HEK293 (cell line): Measurements from ENCODE around the gene PCDH9.

Experiments
- CTCF ChIA-PET: fragments of 350-600 bp; formaldehyde crosslinking; extraction: SDS; loops from one replicate; lab custom pipeline; 2021; ENCODE audit warnings: antibody characterized with exemption; lab: Yijun Ruan, JAX
- POLR2A ChIA-PET: fragments of 300-600 bp; formaldehyde crosslinking; extraction: SDS; loops from one replicate; lab custom pipeline; 2020; ENCODE audit warnings: antibody characterized with exemption, inconsistent platforms; lab: Yijun Ruan, JAX
- H3K27ac ChIP-seq: fragments of 200-500 bp; sonication (Bioruptor generic); 2 replicates; pipeline ENCODE4 v1.5.1; 2014; ENCODE audit warnings: low read depth, low read length, control low read depth, inconsistent platforms; ENCODE audit errors: extremely low read depth
- H3K36me3 ChIP-seq, 2 experiments: fragments of 200-500 bp in 1 of 2; sonication (Bioruptor generic) in 1 of 2; 1 replicate in 1 of 2; 2 replicates in 1 of 2; pipeline ENCODE4 v1.5.1; 2014 to 2017; ENCODE audit warnings: inconsistent platforms in 2 of 2, low read length in 2 of 2; ENCODE audit not compliant: control insufficient read depth in 2 of 2, insufficient read depth in 1 of 2
- H3K4me1 ChIP-seq: fragments of 200-500 bp; sonication (Bioruptor generic); 2 replicates; pipeline ENCODE4 v1.5.1; 2014; ENCODE audit warnings: mild to moderate bottlenecking, low read length, inconsistent platforms; ENCODE audit not compliant: control insufficient read depth, insufficient read depth
- H3K4me3 ChIP-seq: 2 replicates; pipeline ENCODE4 v1.5.1; 2011; ENCODE audit warnings: low read depth, mild to moderate bottlenecking, control low read depth, low read length, moderate library complexity
- H3K9me3 ChIP-seq: fragments of 200-500 bp; sonication (Bioruptor generic); 2 replicates; pipeline ENCODE4 v1.5.1; 2014; ENCODE audit warnings: low read depth, low read length, inconsistent platforms; ENCODE audit not compliant: control insufficient read depth, insufficient read depth
- ELK4 ChIP-seq: IDR thresholded peaks from 2 replicates; pipeline ENCODE4 v1.6.1; 2011; ENCODE audit warnings: mild to moderate bottlenecking, low read depth, low read length, borderline replicate concordance
- GLI4 ChIP-seq: fragments of 450-650 bp; formaldehyde crosslinking; IDR thresholded peaks from 2 replicates; pipeline ENCODE4 v1.5.1; 2016; ENCODE audit warnings: missing biosample characterization, missing genetic modification characterization
- GLIS1 ChIP-seq: fragments of 450-650 bp; formaldehyde crosslinking; IDR thresholded peaks from 2 replicates; pipeline ENCODE4 v1.5.1; 2016; ENCODE audit warnings: missing biosample characterization, missing genetic modification characterization
- HOXD13 ChIP-seq: sonication (generic); formaldehyde crosslinking; IDR thresholded peaks from 2 replicates; pipeline ENCODE4 v1.8.0; 2022; ENCODE audit warnings: missing genetic modification reagents, borderline replicate concordance
- KLF7 ChIP-seq: fragments of 450-650 bp; formaldehyde crosslinking; IDR thresholded peaks from 2 replicates; pipeline ENCODE4 v1.5.1; 2016; ENCODE audit warnings: missing biosample characterization, missing genetic modification characterization, borderline replicate concordance
- KLF8 ChIP-seq: fragments of 450-650 bp; formaldehyde crosslinking; IDR thresholded peaks from 2 replicates; pipeline ENCODE4 v1.5.1; 2016; ENCODE audit warnings: missing biosample characterization, missing genetic modification characterization
- KLF9 ChIP-seq: fragments of 450-650 bp; formaldehyde crosslinking; IDR thresholded peaks from 2 replicates; pipeline ENCODE4 v1.5.1; 2016; ENCODE audit warnings: missing biosample characterization, missing genetic modification characterization, low read depth
- OVOL3 ChIP-seq: fragments of 450-650 bp; formaldehyde crosslinking; IDR thresholded peaks from 2 replicates; pipeline ENCODE4 v1.5.1; 2016; ENCODE audit warnings: missing biosample characterization, missing genetic modification characterization
- SCRT1 ChIP-seq: fragments of 450-650 bp; formaldehyde crosslinking; IDR thresholded peaks from 2 replicates; pipeline ENCODE4 v1.5.1; 2016; ENCODE audit warnings: missing biosample characterization, missing genetic modification characterization, borderline replicate concordance
- SP7 ChIP-seq: fragments of 450-650 bp; formaldehyde crosslinking; IDR thresholded peaks from 2 replicates; pipeline ENCODE4 v1.5.1; 2016; ENCODE audit warnings: missing biosample characterization, missing genetic modification characterization
- ZBTB48 ChIP-seq: fragments of 450-650 bp; formaldehyde crosslinking; IDR thresholded peaks from 2 replicates; pipeline ENCODE4 v1.5.1; 2016; ENCODE audit warnings: missing biosample characterization, missing genetic modification characterization
- ZFHX2 ChIP-seq: fragments of 450-650 bp; formaldehyde crosslinking; conservative IDR thresholded peaks from 2 replicates; pipeline ENCODE4 v1.5.1; 2016; ENCODE audit warnings: missing biosample characterization, missing genetic modification characterization
- ZFP41 ChIP-seq: fragments of 450-650 bp; formaldehyde crosslinking; IDR thresholded peaks from 2 replicates; pipeline ENCODE4 v1.5.1; 2016; ENCODE audit warnings: missing biosample characterization, missing genetic modification characterization, borderline replicate concordance
- ZNF112 ChIP-seq: fragments of 450-650 bp; formaldehyde crosslinking; IDR thresholded peaks from 2 replicates; pipeline ENCODE4 v1.5.0; 2017; ENCODE audit warnings: missing biosample characterization, missing genetic modification characterization
- ZNF121 ChIP-seq: fragments of 450-650 bp; formaldehyde crosslinking; IDR thresholded peaks from 2 replicates; pipeline ENCODE4 v1.5.1; 2016; ENCODE audit warnings: missing biosample characterization, missing genetic modification characterization
- ZNF138 ChIP-seq: fragments of 450-650 bp; formaldehyde crosslinking; IDR thresholded peaks from 2 replicates; pipeline ENCODE4 v1.5.1; 2016; ENCODE audit warnings: missing biosample characterization, missing genetic modification characterization, borderline replicate concordance
- ZNF324 ChIP-seq: fragments of 450-650 bp; formaldehyde crosslinking; IDR thresholded peaks from 2 replicates; pipeline ENCODE4 v1.5.1; 2016; ENCODE audit warnings: missing biosample characterization, missing genetic modification characterization
- ZNF404 ChIP-seq: fragments of 450-650 bp; formaldehyde crosslinking; IDR thresholded peaks from 2 replicates; pipeline ENCODE4 v1.5.1; 2017; ENCODE audit warnings: missing biosample characterization, missing genetic modification characterization
- ZNF416 ChIP-seq: fragments of 450-650 bp; formaldehyde crosslinking; IDR thresholded peaks from 2 replicates; pipeline ENCODE4 v1.5.1; 2016; ENCODE audit warnings: missing biosample characterization, missing genetic modification characterization
- ZNF449 ChIP-seq: fragments of 450-650 bp; formaldehyde crosslinking; IDR thresholded peaks from 2 replicates; pipeline ENCODE4 v1.5.1; 2017; ENCODE audit warnings: missing biosample characterization, mild to moderate bottlenecking, missing genetic modification characterization, moderate library complexity
- ZNF571 ChIP-seq: fragments of 450-650 bp; formaldehyde crosslinking; IDR thresholded peaks from 2 replicates; pipeline ENCODE4 v1.5.0; 2017; ENCODE audit warnings: missing biosample characterization, missing genetic modification characterization
- ZNF596 ChIP-seq: fragments of 450-650 bp; IDR thresholded peaks from 2 replicates; pipeline ENCODE4 v1.5.0; 2018; ENCODE audit warnings: missing biosample characterization, mild to moderate bottlenecking, missing genetic modification characterization, moderate library complexity
- ZNF610 ChIP-seq: fragments of 450-650 bp; formaldehyde crosslinking; IDR thresholded peaks from 2 replicates; pipeline ENCODE4 v1.5.1; 2016; ENCODE audit warnings: missing biosample characterization, missing genetic modification characterization, borderline replicate concordance
- ZNF629 ChIP-seq: fragments of 450-650 bp; formaldehyde crosslinking; IDR thresholded peaks from 2 replicates; pipeline ENCODE4 v1.5.1; 2017; ENCODE audit warnings: missing biosample characterization, missing genetic modification characterization
- ZNF639 ChIP-seq: fragments of 450-650 bp; formaldehyde crosslinking; IDR thresholded peaks from 2 replicates; pipeline ENCODE4 v1.5.1; 2016; ENCODE audit warnings: missing biosample characterization, missing genetic modification characterization
- ZNF660 ChIP-seq: fragments of 450-650 bp; IDR thresholded peaks from 2 replicates; pipeline ENCODE4 v1.5.1; 2018; ENCODE audit warnings: missing biosample characterization, mild to moderate bottlenecking, missing genetic modification characterization
- ZNF677 ChIP-seq: fragments of 450-650 bp; IDR thresholded peaks from 2 replicates; pipeline ENCODE4 v1.5.0; 2018; ENCODE audit warnings: missing biosample characterization, mild to moderate bottlenecking, missing genetic modification characterization, moderate library complexity
- ZNF747 ChIP-seq: fragments of 450-650 bp; formaldehyde crosslinking; IDR thresholded peaks from 2 replicates; pipeline ENCODE4 v1.5.1; 2016; ENCODE audit warnings: missing biosample characterization, missing genetic modification characterization
- ZNF791 ChIP-seq: fragments of 450-650 bp; formaldehyde crosslinking; IDR thresholded peaks from 2 replicates; pipeline ENCODE4 v1.5.1; 2016; ENCODE audit warnings: missing biosample characterization, missing genetic modification characterization
- ZNF792 ChIP-seq: fragments of 450-650 bp; formaldehyde crosslinking; IDR thresholded peaks from 2 replicates; pipeline ENCODE4 v1.5.1; 2016; ENCODE audit warnings: missing biosample characterization, missing genetic modification characterization
- ZNF830 ChIP-seq: fragments of 450-650 bp; IDR thresholded peaks from 2 replicates; pipeline ENCODE4 v1.5.0; 2018; ENCODE audit warnings: missing biosample characterization, missing genetic modification characterization, low read depth, mild to moderate bottlenecking, moderate library complexity
- ZSCAN23 ChIP-seq: fragments of 450-650 bp; formaldehyde crosslinking; IDR thresholded peaks from 2 replicates; pipeline ENCODE4 v1.5.1; 2016; ENCODE audit warnings: missing biosample characterization, missing genetic modification characterization

Gene PCDH9

GRCh38 chr13:66365101-66365500 lies 865.0 kb downstream of the PCDH9 start:
- no peaks in the 10 kb centered on the region for H3K4me1 ChIP-seq
- TF ChIP-seq ZSCAN23 (no peak), GLI4 (tag by site-specific recombination) (no peak), ZNF121 (tag by site-specific recombination) (no peak), GLIS1 (tag by site-specific recombination) (no peak), ZFP41 (no peak), ZNF747 (tag by site-specific recombination) (no peak), ZNF571 (no peak), ZNF138 (tag by site-specific recombination) (no peak), ZNF416 (tag by site-specific recombination) (no peak), KLF8 (tag by site-specific recombination) (no peak), ZNF660 (no peak), SP7 (tag by site-specific recombination) (no peak)
- POLR2A ChIA-PET = interaction anchor here (0.5 kb wide), 1 partner anchor 22 kb away, joined by 5 read pairs; no protein-coding TSS in a partner anchor
- H3K36me3 ChIP-seq = no peaks in the 10 kb centered on the region
- CTCF ChIA-PET = no interaction called here
- no peak overlapping the region for H3K27ac ChIP-seq
- no peak overlapping the region for H3K4me3 ChIP-seq
- no peaks in the 10 kb centered on the region for H3K9me3 ChIP-seq

- Histone ChIP-seq H3K4me3 (no peak overlapping the region), H3K9me3 (no peaks in the 10 kb centered on the region), H3K27ac (no peak overlapping the region), H3K36me3 (no peaks in the 10 kb centered on the region), H3K4me1 (no peaks in the 10 kb centered on the region)
- CTCF ChIA-PET = no interaction called here
- no peak for TF ChIP-seq ZNF830 (tag by site-specific recombination)
- POLR2A ChIA-PET = interaction anchor here (0.5 kb wide), 1 partner anchor 23 kb away, joined by 5 read pairs; no protein-coding TSS in a partner anchor
Measured at GRCh38 chr13:66364346-66364745, 865.8 kb downstream of the PCDH9 start.

GRCh38 chr13:66362485-66362884 lies 867.7 kb downstream of the PCDH9 start:
- CTCF ChIA-PET = no interaction called here
- POLR2A ChIA-PET = no interaction called here
- H3K36me3 ChIP-seq = no peaks in the 10 kb centered on the region
- no peak overlapping the region for H3K27ac ChIP-seq
- H3K4me3 ChIP-seq = no peak overlapping the region
- no peaks in the 10 kb centered on the region for H3K9me3 ChIP-seq
- no peaks in the 10 kb centered on the region for H3K4me1 ChIP-seq
- TF ChIP-seq OVOL3 = no peak
- TF ChIP-seq KLF9 (tag by site-specific recombination) = no peak
- no peak for TF ChIP-seq ZNF324 (tag by site-specific recombination)
- TF ChIP-seq ZNF404 (tag by site-specific recombination) = no peak
- no peak for TF ChIP-seq KLF7 (tag by site-specific recombination)
- no peak for TF ChIP-seq ZNF791 (tag by site-specific recombination)
- TF ChIP-seq ZNF792 (tag by site-specific recombination) = no peak
- no peak for TF ChIP-seq ZNF677 (tag by site-specific recombination)
- TF ChIP-seq ZNF449 (tag by site-specific recombination) = no peak
- no peak for TF ChIP-seq ZNF629
- TF ChIP-seq ZNF639 (tag by site-specific recombination) = no peak
- TF ChIP-seq SCRT1 = no peak
- no peak for TF ChIP-seq ZNF610
- TF ChIP-seq ZFHX2 (tag by site-specific recombination) = no peak
- no peak for TF ChIP-seq HOXD13 (CRISPR knock-in tag)
- TF ChIP-seq ZNF596 = no peak
- no peak for TF ChIP-seq ZNF112 (tag by site-specific recombination)
- TF ChIP-seq GLI4 (tag by site-specific recombination) = no peak
- no peak for TF ChIP-seq ELK4
- no peak for TF ChIP-seq ZBTB48
